GM12872 (cell line): Measurements from ENCODE around the gene EXOC6.

Experiments
- CTCF ChIP-seq: IDR thresholded peaks from 3 replicates; pipeline ENCODE4 v1.5.1; 2011; ENCODE audit warnings: low read depth, mild to moderate bottlenecking, low read length, moderate library complexity; ENCODE audit not compliant: insufficient read depth

EXOC6 gene

DNA sequence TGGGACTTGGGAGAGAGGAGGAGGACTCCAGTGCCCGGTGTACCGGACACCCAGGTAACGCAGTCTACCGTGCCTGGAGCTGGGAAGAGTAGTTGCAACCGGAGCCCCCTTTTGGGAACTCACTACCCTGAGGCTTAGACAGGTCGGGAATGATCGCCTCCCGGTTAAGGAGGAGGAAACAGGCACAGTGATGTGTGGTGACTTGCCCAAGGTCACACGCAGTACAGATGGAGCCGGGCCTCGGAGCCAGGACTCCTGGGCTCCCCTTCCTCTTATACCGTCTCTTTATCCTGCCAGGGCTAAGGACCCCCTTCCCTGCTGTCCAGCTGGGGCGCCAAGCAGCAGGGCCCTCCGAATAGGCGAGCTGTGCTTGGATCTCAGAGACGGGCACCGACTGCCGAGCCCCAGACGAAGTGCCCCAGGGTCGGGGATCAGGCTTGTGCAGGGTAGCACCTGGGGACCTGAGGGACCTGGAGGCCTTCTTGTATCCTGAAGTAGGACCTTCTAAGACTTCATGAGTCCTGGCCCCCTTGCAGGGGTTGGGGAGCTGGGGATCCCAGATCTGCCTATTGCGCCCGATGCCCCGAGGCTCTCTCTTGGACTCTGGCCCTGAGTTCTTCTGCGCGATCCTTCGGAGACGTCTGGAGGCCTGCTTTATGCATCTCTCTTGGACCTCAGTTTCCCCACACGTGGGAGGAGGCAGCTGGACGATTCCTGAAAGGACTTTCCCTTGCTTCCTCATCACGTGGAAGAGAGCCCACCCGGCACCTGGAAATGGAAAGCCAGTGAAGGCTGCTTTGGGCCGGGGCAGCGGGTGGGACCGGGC lies 224.6 kb downstream of the EXOC6 start:
- TF ChIP-seq CTCF = no peak

DNA sequence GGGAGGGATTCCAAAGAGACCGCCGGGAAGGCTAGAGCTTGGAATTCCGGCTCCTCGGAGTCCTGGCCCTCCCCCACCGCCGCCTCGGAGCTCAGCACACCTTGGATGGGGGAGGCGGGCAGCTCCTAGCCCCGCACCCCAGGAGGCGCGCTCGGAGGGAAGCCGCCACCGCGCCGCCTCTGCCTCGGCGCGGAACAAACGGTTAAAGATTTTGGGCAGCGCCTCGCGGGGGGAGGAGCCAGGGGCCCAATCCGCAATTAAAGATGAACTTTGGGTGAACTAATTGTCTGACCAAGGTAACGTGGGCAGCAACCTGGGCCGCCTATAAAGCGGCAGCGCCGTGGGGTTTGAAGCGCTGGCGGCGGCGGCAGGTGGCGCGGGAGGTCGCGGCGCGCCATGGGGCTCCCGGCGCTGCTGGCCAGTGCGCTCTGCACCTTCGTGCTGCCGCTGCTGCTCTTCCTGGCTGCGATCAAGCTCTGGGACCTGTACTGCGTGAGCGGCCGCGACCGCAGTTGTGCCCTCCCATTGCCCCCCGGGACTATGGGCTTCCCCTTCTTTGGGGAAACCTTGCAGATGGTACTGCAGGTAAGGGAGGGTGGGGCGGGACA lies 225.3 kb downstream of the EXOC6 start, which contains the start of gene CYP26A1:
Gene CYP26A1 (plus strand): TSS at position 355 of the 608 bp plus-strand sequence. CDS start 42 bp downstream, at position 397.
- TF ChIP-seq CTCF = no peak

GRCh38 chr10:93074147-93074596 lies 225.9 kb downstream of the EXOC6 start:
- no peak for TF ChIP-seq CTCF

DNA sequence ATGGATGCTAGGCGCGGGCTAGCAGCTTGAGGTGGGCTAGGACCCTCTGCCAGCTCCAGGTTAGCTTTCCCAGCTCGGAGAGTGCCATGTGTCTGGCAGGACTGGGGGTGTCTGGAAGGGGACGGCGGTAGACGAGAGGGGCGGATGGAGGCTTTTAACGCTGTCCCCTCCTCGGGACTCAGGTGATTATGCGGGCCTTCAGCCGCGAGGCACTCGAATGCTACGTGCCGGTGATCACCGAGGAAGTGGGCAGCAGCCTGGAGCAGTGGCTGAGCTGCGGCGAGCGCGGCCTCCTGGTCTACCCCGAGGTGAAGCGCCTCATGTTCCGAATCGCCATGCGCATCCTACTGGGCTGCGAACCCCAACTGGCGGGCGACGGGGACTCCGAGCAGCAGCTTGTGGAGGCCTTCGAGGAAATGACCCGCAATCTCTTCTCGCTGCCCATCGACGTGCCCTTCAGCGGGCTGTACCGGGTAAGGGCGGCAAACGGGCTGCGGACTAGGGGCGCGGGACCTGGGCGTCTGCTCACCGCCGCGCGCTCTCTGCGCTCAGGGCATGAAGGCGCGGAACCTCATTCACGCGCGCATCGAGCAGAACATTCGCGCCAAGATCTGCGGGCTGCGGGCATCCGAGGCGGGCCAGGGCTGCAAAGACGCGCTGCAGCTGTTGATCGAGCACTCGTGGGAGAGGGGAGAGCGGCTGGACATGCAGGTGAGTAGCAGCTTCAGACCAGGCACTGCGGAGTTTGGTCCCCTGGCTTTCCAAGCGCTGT lies 226.5 kb downstream of the EXOC6 start:
- no peak for TF ChIP-seq CTCF

GRCh38 chr10:93075369-93076221 lies 227.3 kb downstream of the EXOC6 start:
- no peak for TF ChIP-seq CTCF

DNA sequence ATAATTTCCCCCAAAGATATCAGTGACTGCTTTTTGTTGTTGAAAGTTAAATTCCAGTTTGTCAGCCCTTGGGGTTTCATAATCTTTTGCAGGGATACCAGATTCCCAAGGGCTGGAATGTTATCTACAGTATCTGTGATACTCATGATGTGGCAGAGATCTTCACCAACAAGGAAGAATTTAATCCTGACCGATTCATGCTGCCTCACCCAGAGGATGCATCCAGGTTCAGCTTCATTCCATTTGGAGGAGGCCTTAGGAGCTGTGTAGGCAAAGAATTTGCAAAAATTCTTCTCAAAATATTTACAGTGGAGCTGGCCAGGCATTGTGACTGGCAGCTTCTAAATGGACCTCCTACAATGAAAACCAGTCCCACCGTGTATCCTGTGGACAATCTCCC lies 228.6 kb downstream of the EXOC6 start:
- no peak for TF ChIP-seq CTCF
